22Rv1 (cell line): ENCODE results near the gene GALR1.

ENCODE experiments used
- H3K27ac ChIP-seq: fragments of 450-650 bp; 2 replicates; pipeline ENCODE4 v1.5.1; 2017
- CTCF ChIP-seq: fragments of 450-650 bp; IDR thresholded peaks from 2 replicates; pipeline ENCODE4 v1.5.1; 2017; ENCODE audit warnings: mild to moderate bottlenecking
- ZFX ChIP-seq: fragments of 450-650 bp; IDR thresholded peaks from 2 replicates; pipeline ENCODE4 v1.6.1; 2017; ENCODE audit warnings: antibody characterized with exemption, borderline replicate concordance

GALR1 gene

GRCh38 chr18:77320971-77321559 is 71.4 kb downstream of the GALR1 start:
- no peak overlapping the region for H3K27ac ChIP-seq
- no peak for TF ChIP-seq CTCF
- TF ChIP-seq ZFX, result no peak

GRCh38 chr18:77321823-77322805 is 72.5 kb downstream of the GALR1 start:
- TF ChIP-seq CTCF, result no peak
- TF ChIP-seq ZFX, result no peak
- H3K27ac ChIP-seq, result no peak overlapping the region

GRCh38 chr18:77323640-77324299 is 74.1 kb downstream of the GALR1 start:
- TF ChIP-seq CTCF (no peak), ZFX (no peak)
- H3K27ac ChIP-seq, result no peak overlapping the region
